ENCODE results near the gene HAS3.

DNA sequence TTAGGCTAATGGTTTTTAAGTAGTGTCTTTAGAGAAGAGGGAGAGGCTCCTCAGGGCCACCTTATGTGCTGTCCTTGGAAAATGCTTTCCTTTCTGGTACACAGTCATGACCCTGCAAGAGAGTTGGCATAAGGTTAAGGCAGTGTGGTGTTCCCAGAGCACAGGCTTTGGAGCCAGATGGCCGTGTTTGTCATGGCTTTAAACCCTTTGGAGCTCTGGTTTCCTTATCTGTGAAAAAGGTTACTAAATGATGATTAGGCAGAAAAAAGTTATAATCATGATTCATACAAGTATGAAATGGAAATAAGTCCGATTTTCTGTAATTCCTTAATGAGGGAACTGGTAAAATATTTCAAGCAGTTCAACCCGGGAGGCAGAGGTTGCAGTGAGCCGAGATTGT is 40.2 kb downstream of the HAS3 start:
- TF ChIP-seq REST (IDR thresholded peaks at IDR 0.05; ENCODE audit: low read depth) (no peak), EP300 (IDR thresholded peaks at IDR 0.05; ENCODE audit: borderline replicate concordance) (no peak), TAF1 (IDR thresholded peaks at IDR 0.05; ENCODE audit: low read depth) (no peak), FOXM1 (IDR thresholded peaks at IDR 0.05; ENCODE audit: borderline replicate concordance, low read depth) (no peak), MAX (IDR thresholded peaks at IDR 0.05) (no peak), RAD21 (IDR thresholded peaks at IDR 0.05; ENCODE audit: low read depth) (no peak), TEAD4 (IDR thresholded peaks at IDR 0.05) (no peak), CREB1 (IDR thresholded peaks at IDR 0.05; ENCODE audit: low read depth) (no peak), YY1 (IDR thresholded peaks at IDR 0.05; ENCODE audit: low read depth) (no peak), NFIC (IDR thresholded peaks at IDR 0.05) (no peak), EGR1 (IDR thresholded peaks at IDR 0.05) (no peak)
